Gastroesophageal sphincter (tissue), 4 donors: ENCODE data around the gene CLK3. TPM values are rescaled to one million over a fixed set of nuclear protein-coding genes. Genes with fewer than 3 reads are reported as not detected.

Experiments used
- ATAC-seq: fragments of 150-250 bp; one replicate; pipeline ENCODE4 v1.9.1; 2016; ENCODE audit warnings: mild to moderate bottlenecking, moderate library complexity
- H3K27ac ChIP-seq, 4 donors: fragments of 200-600 bp; sonication (generic) in 3 of 4; 1 replicate in 3 of 4; 2 replicates in 1 of 4; pipeline ENCODE4 v1.5.1; 2016 to 2019
- H3K27me3 ChIP-seq: fragments of 200-600 bp; sonication (generic); one replicate; pipeline ENCODE4 v1.5.1; 2019
- H3K36me3 ChIP-seq, 2 donors: fragments of 200-600 bp; sonication (generic); one replicate each; pipeline ENCODE4 v1.5.1; 2019; ENCODE audit warnings: control low read depth in 1 of 2
- H3K4me1 ChIP-seq, 3 donors: fragments of 200-600 bp; sonication (generic); 1 replicate in 2 of 3; 2 replicates in 1 of 3; pipeline ENCODE4 v1.5.1; 2016 to 2019; ENCODE audit warnings: control low read depth in 2 of 3
- H3K4me3 ChIP-seq, 2 donors: fragments of 200-600 bp; sonication (generic); one replicate each; pipeline ENCODE4 v1.5.1; 2019; ENCODE audit warnings: mild to moderate bottlenecking in 1 of 2, moderate library complexity in 1 of 2
- H3K9me3 ChIP-seq, 3 donors: fragments of 200-600 bp; sonication (generic); one replicate each; pipeline ENCODE4 v1.5.1; 2017 to 2019; ENCODE audit warnings: control low read depth in 2 of 3
- EP300 ChIP-seq: sonication (generic); formaldehyde crosslinking; IDR thresholded peaks from one replicate; pipeline ENCODE4 v1.6.1; 2017; ENCODE audit warnings: antibody characterized with exemption, mild to moderate bottlenecking
- POLR2A ChIP-seq, 2 donors: fragments of 450-650 bp; IDR thresholded peaks; one replicate each; pipeline ENCODE4 v1.6.1; 2017; ENCODE audit warnings: antibody characterized with exemption in 2 of 2, mild to moderate bottlenecking in 2 of 2, moderate library complexity in 1 of 2
- POLR2AphosphoS5 ChIP-seq: sonication (generic); formaldehyde crosslinking; IDR thresholded peaks from one replicate; pipeline ENCODE4 v1.6.1; 2017; ENCODE audit warnings: antibody characterized with exemption
- WGBS, 2 donors: methylation state at CpG; one replicate each; pipeline ENCODE4 v1.1.5; 2018; ENCODE audit warnings: low coverage in 1 of 2; 5-methylcytosine and 5-hydroxymethylcytosine counted together
- total RNA-seq, 4 donors: library from RNA; depleted of rRNA; stranded (reverse); fragments of >200 nt; gene quantifications; one replicate each; pipeline ENCODE4 v1.1.0, GENCODE V29; 2016
- TF ChIP-seq, protein P1 (sequence below), 4 experiments: fragments of 200-600 bp in 2 of 4; fragments of 450-650 bp in 2 of 4; sonication (generic) in 1 of 4; IDR thresholded peaks; one replicate each; pipeline ENCODE4 v1.5.1; 2017 to 2019; ENCODE audit warnings: antibody characterized with exemption in 4 of 4, mild to moderate bottlenecking in 2 of 4, moderate library complexity in 2 of 4

Gene CLK3
- total RNA-seq, 4 donors from 2014 or later, result 62.8 to 108 (median 82.5) TPM

DNA sequence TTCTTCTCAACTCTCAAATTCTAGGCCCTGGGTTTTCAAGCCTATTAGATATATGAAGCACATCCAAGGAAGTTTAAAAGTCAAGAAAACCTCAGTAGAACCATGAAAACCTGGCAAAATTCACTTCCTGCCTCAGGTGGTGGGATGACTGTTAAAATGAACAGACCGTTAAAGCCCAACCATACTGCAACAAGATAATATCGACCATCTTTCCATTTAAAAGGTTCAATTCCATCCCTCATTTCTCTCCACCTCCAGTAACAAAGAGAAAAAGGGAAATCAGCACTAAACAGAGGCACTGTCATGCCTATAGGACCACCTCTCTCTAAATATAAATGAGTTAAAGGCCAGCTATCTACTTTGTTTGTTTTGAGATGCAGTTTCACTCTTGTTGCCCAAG is 49.0 kb downstream of the CLK3 start:
- TF ChIP-seq EP300 (no peak), POLR2AphosphoS5 (no peak), POLR2A (IDR thresholded peaks at IDR 0.05) (no peak)
- TF ChIP-seq, protein P1, sequence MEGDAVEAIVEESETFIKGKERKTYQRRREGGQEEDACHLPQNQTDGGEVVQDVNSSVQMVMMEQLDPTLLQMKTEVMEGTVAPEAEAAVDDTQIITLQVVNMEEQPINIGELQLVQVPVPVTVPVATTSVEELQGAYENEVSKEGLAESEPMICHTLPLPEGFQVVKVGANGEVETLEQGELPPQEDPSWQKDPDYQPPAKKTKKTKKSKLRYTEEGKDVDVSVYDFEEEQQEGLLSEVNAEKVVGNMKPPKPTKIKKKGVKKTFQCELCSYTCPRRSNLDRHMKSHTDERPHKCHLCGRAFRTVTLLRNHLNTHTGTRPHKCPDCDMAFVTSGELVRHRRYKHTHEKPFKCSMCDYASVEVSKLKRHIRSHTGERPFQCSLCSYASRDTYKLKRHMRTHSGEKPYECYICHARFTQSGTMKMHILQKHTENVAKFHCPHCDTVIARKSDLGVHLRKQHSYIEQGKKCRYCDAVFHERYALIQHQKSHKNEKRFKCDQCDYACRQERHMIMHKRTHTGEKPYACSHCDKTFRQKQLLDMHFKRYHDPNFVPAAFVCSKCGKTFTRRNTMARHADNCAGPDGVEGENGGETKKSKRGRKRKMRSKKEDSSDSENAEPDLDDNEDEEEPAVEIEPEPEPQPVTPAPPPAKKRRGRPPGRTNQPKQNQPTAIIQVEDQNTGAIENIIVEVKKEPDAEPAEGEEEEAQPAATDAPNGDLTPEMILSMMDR (IDR thresholded peaks at IDR 0.05), result no peak
- ATAC-seq, result no peak
- peak overlapping the region in 3 of 4 donors; percentile 49 to 54 (median 49) for H3K27ac ChIP-seq
- H3K36me3 ChIP-seq, result peaks cover 0 to 18% of the 10 kb centered on the region in 2 donors
- H3K27me3 ChIP-seq, result no peaks in the 10 kb centered on the region
- no peak overlapping the region for H3K4me3 ChIP-seq
- H3K9me3 ChIP-seq, result no peaks in the 10 kb centered on the region
- WGBS, 2 donors, result 74 to 89% methylated on average over 2 of the region's 2 CpGs
- H3K4me1 ChIP-seq, result peaks cover 5 to 32% (median 7%) of the 10 kb centered on the region in 3 donors

DNA sequence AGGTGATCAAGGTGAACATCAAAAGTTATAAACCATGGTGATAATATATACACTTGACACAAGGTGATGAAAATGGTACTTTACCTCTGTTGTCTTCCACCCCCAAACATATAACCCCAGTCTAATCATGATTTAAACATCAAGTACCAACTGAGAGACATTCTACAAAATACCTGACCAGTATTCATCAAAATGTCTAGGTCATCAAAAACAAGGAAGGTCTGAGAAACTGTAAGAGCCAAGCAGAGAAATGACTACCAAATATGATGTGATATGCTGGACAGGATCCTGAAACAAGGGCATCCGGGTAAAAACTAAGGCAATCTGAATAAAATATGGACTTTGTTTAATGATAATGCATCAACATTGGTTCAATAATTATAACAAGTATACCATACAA is 52.3 kb downstream of the CLK3 start:
- Histone ChIP-seq H3K4me3 (no peak overlapping the region), H3K27ac (no peak overlapping the region), H3K9me3 (no peaks in the 10 kb centered on the region), H3K4me1 (peaks cover 5 to 22% (median 7%) of the 10 kb centered on the region in 3 donors), H3K36me3 (peaks cover 0 to 45% of the 10 kb centered on the region in 2 donors), H3K27me3 (no peaks in the 10 kb centered on the region)
- no peak for TF ChIP-seq POLR2A (IDR thresholded peaks at IDR 0.05)
- no peak for ATAC-seq
- 53 to 77% methylated on average over 1 of the region's 1 CpG for WGBS, 2 donors

DNA sequence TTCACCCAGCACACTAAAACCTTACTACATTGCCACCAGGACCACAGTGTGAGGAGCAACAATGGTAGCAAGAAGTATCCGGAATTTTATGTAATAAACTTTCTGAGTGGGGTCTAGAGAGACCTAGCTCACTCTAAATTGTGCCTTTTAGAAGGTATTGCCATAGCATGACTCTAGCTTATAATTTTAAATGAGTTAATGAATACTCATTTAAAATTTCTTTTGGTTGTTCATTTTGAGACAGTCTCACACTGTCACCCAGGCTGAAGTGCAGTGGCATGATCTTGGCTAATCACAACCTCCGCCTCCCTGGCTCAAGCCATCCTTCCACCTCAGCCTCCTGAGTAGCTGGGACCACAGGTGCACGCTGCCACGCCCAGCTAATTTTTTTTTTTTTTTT is 54.0 kb downstream of the CLK3 start:
- Histone ChIP-seq H3K4me3 (no peak overlapping the region), H3K27me3 (no peaks in the 10 kb centered on the region), H3K27ac (no peak overlapping the region), H3K4me1 (peaks cover 0 to 6% (median 0%) of the 10 kb centered on the region in 3 donors), H3K36me3 (peaks cover 0 to 62% of the 10 kb centered on the region in 2 donors), H3K9me3 (no peaks in the 10 kb centered on the region)
- 60 to 81% methylated on average over 1 to 3 of the region's 4 CpGs for whole genome bisulfite sequencing, 2 donors
- ATAC-seq, result no peak
- no peak for TF ChIP-seq POLR2AphosphoS5
- TF ChIP-seq EP300, result no peak
- no peak for TF ChIP-seq POLR2A (IDR thresholded peaks at IDR 0.05)
- TF ChIP-seq, protein P1 (IDR thresholded peaks at IDR 0.05), result no peak

DNA sequence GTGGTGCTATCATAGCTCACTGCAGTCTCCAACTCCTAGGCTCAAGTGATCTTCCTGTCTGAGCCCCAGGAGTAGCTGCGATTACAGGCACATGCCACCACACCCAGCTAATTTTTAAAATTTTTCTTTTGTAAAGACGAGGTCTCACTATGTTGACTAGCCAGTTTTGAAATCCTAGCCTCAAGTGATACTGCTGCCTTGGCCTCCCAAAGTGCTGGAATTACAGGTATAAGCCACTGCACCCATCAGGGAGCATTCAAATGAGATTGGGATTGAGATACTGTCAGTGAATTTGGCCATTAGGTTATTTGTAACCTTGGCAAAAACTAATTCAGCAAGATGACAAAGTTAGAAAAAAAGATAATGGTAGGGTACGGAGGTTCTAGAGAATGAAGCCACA is 58.5 kb downstream of the CLK3 start:
- no peak for ATAC-seq
- Histone ChIP-seq H3K36me3 (peaks cover 0 to 52% of the 10 kb centered on the region in 2 donors), H3K4me3 (no peak overlapping the region), H3K9me3 (no peaks in the 10 kb centered on the region), H3K4me1 (no peaks in the 10 kb centered on the region), H3K27ac (no peak overlapping the region), H3K27me3 (no peaks in the 10 kb centered on the region)
- WGBS, 2 donors, result 92 to 95% methylated on average over 2 to 3 of the region's 3 CpGs
- no peak for TF ChIP-seq EP300
- no peak for TF ChIP-seq POLR2A (IDR thresholded peaks at IDR 0.05)
- no peak for TF ChIP-seq POLR2AphosphoS5
- TF ChIP-seq, protein P1 (IDR thresholded peaks at IDR 0.05), result no peak

DNA sequence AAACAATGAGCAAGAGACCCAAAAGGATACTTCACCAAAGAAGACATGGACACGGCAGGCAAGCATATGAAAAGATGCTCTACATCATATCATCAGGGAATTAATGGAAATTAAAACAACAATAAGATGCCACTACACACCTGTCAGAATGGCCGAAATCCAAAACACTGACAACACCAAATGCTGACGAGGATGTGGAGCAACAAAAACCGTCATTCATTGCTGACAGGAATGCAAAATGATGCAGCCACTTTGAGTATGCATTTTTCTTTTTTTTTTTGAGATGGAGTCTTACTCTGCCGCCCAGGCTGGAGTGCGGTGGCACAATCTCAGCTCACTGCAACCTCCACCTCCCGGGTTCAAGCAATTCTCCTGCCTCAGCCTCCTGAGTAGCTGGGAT is 61.2 kb downstream of the CLK3 start:
- Histone ChIP-seq H3K27ac (no peak overlapping the region), H3K4me3 (no peak overlapping the region), H3K27me3 (no peaks in the 10 kb centered on the region), H3K36me3 (peaks cover 0 to 29% of the 10 kb centered on the region in 2 donors), H3K4me1 (no peaks in the 10 kb centered on the region), H3K9me3 (no peaks in the 10 kb centered on the region)
- 83 to 92% methylated on average over 6 to 7 of the region's 7 CpGs for WGBS, 2 donors
- no peak for ATAC-seq
- TF ChIP-seq POLR2AphosphoS5, result no peak
- no peak for TF ChIP-seq EP300
- TF ChIP-seq POLR2A (IDR thresholded peaks at IDR 0.05), result no peak
- TF ChIP-seq, protein P1 (IDR thresholded peaks at IDR 0.05), result no peak

Other genes with a start within 250 kb of the CLK3 start
- gene CYP11A1, start 248.2 kb upstream of the CLK3 start, total RNA-seq, result 1 to 10 TPM in 3 of 4 donors, under 1 TPM in 1; 0.67 to 3.7 (median 2.7) TPM
- 1 to 10 TPM in 3 of 4 donors, under 1 TPM in 1; 0.93 to 2.7 (median 1.8) TPM for gene SEMA7A, start 181.9 kb upstream of the CLK3 start, total RNA-seq
- 10 to 100 TPM; 47.9 to 60.0 (median 52.0) TPM for gene UBL7, start 154.7 kb upstream of the CLK3 start, total RNA-seq
- 1 to 10 TPM; 2.9 to 8.4 (median 6.9) TPM for gene ARID3B, start 74.6 kb upstream of the CLK3 start, total RNA-seq
- 10 to 100 TPM; 13.6 to 31.8 (median 17.2) TPM for gene EDC3, start 80.2 kb downstream of the CLK3 start, total RNA-seq
- gene CYP1A1, start 109.7 kb downstream of the CLK3 start, total RNA-seq, result 1 to 10 TPM in 1 of 4 donors, under 1 TPM in 1, not detected in 2; 0.47 to 2.2 TPM
- not detected for gene CYP1A2, start 133.0 kb downstream of the CLK3 start, total RNA-seq
- gene CSK, start 166.2 kb downstream of the CLK3 start, total RNA-seq, result 10 to 100 TPM in 3 of 4 donors, 1 to 10 TPM in 1; 8.4 to 23.1 (median 18.2) TPM
- under 1 TPM in 1 of 4 donors, not detected in 3; 0.27 TPM for gene LMAN1L, start 197.0 kb downstream of the CLK3 start, total RNA-seq
- gene CPLX3, start 210.8 kb downstream of the CLK3 start, total RNA-seq, result not detected
- gene ULK3, start 227.3 kb downstream of the CLK3 start, total RNA-seq, result 10 to 100 TPM; 26.4 to 51.8 (median 32.7) TPM